ENCODE measurements around the gene TMEM106C.

TMEM106C gene

DNA sequence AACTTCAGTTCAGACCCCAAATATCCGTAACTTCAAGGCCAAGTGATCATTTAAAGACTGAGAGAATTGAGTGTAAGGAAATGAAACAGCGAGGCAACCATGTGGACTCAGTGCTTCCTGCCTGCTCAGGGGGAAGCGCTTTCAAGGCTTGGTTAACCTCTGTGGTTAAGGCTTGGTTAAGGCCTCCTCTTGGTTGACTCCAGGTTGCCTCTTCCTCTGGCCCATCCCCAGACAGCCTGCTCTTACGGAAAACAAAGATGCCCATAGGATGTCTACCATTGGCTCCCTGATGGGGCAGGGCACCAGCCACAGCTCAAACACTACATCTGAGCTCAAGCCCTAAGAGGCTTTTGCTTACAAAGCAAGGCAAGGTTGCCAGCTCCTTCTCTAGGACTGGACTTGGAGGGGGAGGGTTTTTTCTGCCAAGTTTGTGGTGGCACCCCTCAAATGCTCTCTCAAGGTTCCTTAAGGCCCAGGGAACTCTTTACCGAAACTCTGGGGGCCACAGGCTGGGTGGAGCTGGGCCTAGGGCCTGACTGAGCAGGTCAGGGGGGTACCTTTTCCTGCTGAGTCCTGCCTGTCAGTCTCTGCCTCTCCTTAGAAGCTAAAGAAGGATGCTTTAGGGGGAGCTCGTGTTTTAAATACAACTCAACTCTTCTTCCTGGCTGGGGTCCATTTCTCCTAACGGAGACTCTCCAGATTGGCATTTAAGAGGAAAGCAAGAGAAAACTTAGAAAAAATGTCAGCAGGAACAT is 27.1 kb downstream of the TMEM106C start:
- Mint-ChIP-seq H3K4me3 (peak overlapping the region; percentile 35), H3K27me3 (peaks cover 14% of the 10 kb centered on the region), H3K36me3 (peaks cover 3% of the 10 kb centered on the region), H3K9me3 (ENCODE audit: low read depth) (no peaks in the 10 kb centered on the region), H3K4me1 (ENCODE audit: low read depth) (peaks cover 26% of the 10 kb centered on the region), H3K27ac (peak overlapping the region; percentile 46)

DNA sequence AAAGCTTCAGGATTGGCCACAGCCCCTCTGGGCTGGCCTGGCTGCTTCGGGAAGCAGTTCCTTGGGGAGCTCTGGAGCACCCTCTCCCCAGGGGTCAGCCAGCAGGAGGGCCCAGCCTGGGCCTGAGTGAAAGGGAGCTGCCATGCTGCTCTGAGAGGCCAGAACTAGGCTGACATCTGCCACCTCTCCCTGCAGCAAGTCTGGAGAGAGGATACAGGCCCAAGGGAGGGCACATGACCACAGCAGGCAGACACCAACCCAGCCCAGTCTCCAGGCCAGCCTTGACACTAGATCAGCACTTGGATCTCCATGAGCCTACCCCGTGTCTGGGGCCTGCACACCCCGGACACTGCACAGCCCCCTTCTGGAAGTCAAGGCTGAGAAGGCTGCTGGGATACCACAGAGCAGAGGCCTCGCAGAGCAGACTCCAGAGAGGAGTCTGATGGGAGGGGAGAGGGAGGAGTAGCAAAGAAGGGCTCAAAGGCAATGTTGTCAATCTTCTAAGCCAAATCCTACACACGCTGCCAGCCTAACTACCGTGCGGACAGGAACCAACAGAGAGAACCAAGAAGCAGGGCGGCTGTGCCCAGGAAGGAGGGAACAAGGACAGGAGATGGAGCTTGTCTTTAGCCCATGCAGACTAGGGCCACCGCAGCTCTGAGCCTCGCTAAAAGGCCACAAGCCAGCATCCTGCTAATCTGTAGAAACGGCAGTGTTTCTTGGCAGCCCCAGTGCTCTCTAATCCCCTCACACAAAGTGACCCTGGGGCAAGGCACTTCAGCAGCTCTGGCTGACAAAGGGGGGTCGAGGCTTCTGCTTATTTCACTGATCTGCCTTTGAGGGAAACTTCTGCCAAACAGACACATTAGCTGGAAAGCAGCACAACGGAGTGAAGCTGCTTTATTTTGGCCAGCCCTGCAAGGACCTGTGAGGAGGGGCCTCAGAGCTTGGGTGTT is 28.0 kb downstream of the TMEM106C start:
- Mint-ChIP-seq H3K4me3 (no peak overlapping the region), H3K9me3 (ENCODE audit: low read depth) (no peaks in the 10 kb centered on the region), H3K36me3 (peaks cover 3% of the 10 kb centered on the region), H3K27me3 (peaks cover 16% of the 10 kb centered on the region), H3K4me1 (ENCODE audit: low read depth) (peaks cover 26% of the 10 kb centered on the region), H3K27ac (no peak overlapping the region)

DNA sequence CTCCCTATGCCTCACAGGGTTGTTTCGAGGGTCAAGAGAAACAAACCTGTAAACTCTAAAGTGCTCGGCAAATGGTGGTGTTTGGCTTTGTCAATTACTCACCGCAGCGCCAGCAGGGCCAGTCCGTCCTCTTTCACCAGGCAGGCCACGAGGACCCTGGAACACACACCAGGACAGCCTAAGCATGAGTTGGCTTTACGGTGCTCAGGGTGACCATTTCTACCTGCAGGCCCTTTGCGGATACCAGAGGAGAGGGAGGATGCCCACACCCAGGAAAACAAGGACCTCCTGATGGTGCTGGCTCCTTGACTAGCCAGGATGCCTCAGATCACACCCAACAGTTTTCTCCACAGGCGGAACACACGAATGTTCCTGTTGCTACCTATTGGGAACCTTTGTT is 29.4 kb downstream of the TMEM106C start:
- Mint-ChIP-seq H3K9me3 (ENCODE audit: low read depth) (no peaks in the 10 kb centered on the region), H3K4me3 (no peak overlapping the region), H3K27ac (no peak overlapping the region), H3K4me1 (ENCODE audit: low read depth) (peaks cover 24% of the 10 kb centered on the region), H3K36me3 (peaks cover 3% of the 10 kb centered on the region), H3K27me3 (peaks cover 17% of the 10 kb centered on the region)

DNA sequence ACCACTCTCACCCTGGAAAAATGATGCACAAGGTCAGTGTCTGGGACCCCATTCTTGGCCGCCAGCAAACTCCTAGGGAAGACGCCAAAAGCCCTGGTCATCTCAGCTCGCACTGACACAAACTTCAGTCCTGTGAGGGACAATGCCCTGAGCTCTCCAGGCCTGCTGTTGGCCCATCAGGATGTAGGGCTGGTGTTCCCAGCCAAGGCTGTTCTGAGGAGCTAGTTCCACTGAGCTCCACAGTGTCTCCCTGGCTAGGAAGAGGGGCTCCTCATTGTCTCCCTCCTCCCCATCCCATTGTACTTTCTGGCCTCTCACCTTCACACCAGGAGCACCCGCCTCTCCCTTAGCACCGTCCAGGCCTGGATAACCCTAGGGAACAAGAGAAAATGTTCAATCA is 30.1 kb downstream of the TMEM106C start:
- peaks cover 19% of the 10 kb centered on the region for H3K27me3 Mint-ChIP-seq
- peaks cover 24% of the 10 kb centered on the region for H3K4me1 Mint-ChIP-seq (ENCODE audit: low read depth)
- peaks cover 3% of the 10 kb centered on the region for H3K36me3 Mint-ChIP-seq
- H3K27ac Mint-ChIP-seq, result no peak overlapping the region
- H3K4me3 Mint-ChIP-seq, result no peak overlapping the region
- H3K9me3 Mint-ChIP-seq (ENCODE audit: low read depth), result no peaks in the 10 kb centered on the region

DNA sequence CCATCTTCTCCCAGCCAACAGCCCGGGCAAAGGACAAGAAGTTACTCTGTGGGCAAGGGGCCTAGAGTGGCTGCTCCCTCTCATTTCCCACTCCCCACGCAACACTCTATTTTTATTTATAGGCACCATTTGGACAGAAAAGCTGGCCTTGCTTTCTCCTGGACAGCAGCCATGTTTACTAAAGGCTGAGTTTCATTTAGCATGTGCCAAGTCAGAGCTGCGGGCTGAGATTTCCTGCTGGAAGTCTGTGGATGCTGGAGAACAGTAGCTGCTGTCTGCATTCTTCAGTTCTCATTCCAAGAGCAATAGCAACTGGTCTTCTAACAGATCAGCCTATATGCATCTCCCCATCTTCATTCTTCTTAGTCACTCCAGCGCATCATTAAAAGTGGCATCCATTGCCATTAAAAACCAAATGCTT is 32.6 kb downstream of the TMEM106C start:
- Mint-ChIP-seq H3K36me3 (peaks cover 3% of the 10 kb centered on the region), H3K27me3 (peaks cover 40% of the 10 kb centered on the region), H3K4me3 (no peak overlapping the region), H3K4me1 (ENCODE audit: low read depth) (peaks cover 6% of the 10 kb centered on the region), H3K9me3 (ENCODE audit: low read depth) (no peaks in the 10 kb centered on the region), H3K27ac (no peak overlapping the region)

DNA sequence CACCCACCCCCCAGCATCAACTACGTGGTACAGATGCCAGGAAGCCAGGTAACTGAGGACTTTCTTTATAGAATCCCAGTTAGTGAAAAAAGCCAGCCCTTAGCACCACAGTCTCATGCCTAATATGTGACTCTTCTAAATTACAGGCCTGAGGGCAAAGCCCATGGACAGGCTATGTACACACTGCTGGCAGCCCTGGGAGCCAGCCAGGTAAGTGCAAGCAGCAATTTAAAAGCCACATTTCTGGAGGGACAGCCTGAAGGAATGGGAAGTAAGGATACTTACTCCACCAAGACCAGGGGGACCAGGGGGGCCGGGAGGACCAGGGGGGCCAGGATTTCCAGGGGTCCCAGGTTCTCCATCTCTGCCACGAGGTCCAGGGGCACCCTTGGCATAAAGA is 33.9 kb downstream of the TMEM106C start:
- peaks cover 3% of the 10 kb centered on the region for H3K36me3 Mint-ChIP-seq
- H3K27me3 Mint-ChIP-seq, result peaks cover 47% of the 10 kb centered on the region

DNA sequence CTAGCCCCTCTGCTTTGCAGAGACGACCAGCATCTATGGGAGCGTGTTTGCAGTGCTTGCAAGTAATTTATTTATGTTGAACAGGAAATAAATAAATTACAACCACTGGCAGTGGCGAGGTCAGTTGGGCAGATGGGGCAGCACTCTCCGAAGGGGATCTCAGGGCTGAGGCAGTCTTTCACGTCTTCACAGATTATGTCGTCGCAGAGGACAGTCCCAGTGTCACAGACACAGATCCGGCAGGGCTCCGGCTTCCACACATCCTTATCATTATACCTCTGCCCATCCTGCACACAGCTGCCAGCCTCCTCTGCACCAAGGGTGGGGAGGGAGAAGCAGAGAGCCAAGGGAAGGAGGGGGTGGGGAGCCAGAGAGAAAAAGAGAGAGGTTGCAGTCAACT is 36.4 kb downstream of the TMEM106C start:
- Mint-ChIP-seq H3K27me3 (peaks cover 53% of the 10 kb centered on the region), H3K4me3 (no peak overlapping the region), H3K4me1 (ENCODE audit: low read depth) (peaks cover 32% of the 10 kb centered on the region), H3K9me3 (ENCODE audit: low read depth) (no peaks in the 10 kb centered on the region), H3K36me3 (peaks cover 3% of the 10 kb centered on the region), H3K27ac (no peak overlapping the region)

More for the DNA sequence above, 33.9 kb downstream of the TMEM106C start:
- Mint-ChIP-seq H3K4me1 (ENCODE audit: low read depth) (peaks cover 14% of the 10 kb centered on the region), H3K27ac (no peak overlapping the region), H3K9me3 (ENCODE audit: low read depth) (no peaks in the 10 kb centered on the region), H3K4me3 (no peak overlapping the region)

DNA sequence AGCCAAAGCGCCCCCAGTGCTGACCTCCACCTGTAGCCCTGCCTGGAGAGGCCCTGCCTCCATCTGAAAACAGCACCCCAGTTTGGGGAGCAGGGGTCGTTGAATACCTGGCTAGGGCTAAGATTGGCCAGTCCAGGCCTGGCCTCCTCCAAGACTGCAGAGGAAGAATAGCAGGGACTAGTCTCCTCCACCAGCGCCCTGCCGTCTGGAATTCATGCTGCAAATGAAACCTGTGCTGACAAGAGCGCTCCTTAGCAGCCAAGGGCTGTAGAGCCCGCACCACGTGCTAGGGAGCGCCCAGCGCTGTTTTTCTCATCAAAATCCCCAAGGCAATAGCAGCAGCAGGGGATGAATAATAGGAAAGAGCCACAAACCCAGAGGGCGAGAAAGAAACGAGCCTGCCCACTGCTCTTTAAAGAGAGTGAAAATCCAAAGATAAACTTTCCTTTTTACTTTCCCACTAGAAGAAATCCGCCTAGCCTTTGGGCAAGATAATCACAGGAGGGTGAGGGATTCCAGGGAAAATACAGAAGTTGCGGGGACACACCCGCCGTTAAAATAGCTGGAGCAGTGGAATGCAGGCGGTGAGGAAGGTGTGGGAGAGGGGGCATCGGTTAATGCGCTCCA is 37.6 kb downstream of the TMEM106C start:
- Mint-ChIP-seq H3K27me3 (peaks cover 52% of the 10 kb centered on the region), H3K4me3 (peak overlapping the region; percentile 84)

DNA sequence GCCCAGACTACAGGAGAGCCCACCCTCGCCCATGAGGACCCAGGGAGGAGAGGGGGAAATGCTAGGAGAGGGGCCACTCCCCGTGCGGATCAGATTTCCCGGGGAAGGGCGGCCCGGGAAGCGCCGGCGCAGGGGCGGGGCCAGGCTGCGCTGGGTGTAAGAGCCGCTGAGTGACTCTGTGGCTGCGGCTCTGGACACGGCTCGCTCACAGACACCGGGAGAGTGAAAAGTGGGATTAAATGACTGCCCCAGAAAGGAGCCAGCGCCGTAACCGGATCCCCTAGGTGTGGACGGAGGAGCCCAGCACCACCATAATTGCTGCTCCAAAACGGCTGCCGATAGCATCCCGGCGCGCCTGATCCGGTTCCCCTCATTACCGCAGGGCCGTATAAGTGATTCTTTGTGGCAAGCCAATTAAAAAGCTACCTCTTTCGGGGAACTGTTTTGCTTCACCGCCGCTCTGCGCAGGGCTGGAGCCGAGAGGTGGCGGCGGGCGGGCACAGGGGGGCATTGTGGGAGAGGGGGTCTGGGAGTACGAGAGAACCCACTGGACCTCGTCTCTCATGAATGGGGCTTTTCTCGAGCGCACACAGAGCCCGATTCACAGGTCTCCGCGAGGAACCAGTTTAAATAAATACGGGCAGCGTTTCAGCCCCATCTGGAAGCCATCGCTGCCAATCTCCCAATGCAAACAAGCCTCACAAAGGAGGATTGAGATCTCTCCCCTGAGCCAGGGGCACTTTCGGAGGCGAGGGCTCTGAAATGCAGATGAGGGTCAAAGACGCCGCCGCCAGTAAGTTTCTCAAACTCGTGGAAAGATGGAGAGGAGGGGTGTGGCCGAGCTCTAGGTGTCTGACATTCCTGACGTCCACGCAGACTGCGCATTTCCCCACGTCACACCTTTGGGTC is 38.4 kb downstream of the TMEM106C start:
- Mint-ChIP-seq H3K27ac (no peak overlapping the region), H3K4me1 (ENCODE audit: low read depth) (peaks cover 34% of the 10 kb centered on the region), H3K36me3 (no peaks in the 10 kb centered on the region), H3K4me3 (peak overlapping the region; percentile 84), H3K9me3 (ENCODE audit: low read depth) (no peaks in the 10 kb centered on the region), H3K27me3 (peaks cover 56% of the 10 kb centered on the region)

More for the DNA sequence above, 37.6 kb downstream of the TMEM106C start:
- Mint-ChIP-seq H3K4me1 (ENCODE audit: low read depth) (peaks cover 34% of the 10 kb centered on the region), H3K27ac (no peak overlapping the region), H3K36me3 (no peaks in the 10 kb centered on the region), H3K9me3 (ENCODE audit: low read depth) (no peaks in the 10 kb centered on the region)

DNA sequence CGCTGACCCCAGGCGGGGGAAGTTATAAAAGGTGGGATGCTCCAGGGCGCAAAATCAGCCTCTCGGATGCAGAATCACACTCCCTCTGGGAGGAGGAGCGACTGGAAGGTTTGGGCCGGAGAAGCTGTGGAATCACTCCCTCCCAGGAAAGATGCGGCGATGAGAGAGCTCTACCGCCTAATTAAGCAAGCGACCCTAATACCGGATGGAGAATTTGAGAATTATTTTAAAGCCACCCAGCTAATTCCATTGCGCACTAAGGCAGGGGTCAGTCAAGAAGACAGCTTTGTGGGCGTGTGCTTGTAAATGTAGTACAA is 39.0 kb downstream of the TMEM106C start:
- Mint-ChIP-seq H3K36me3 (no peaks in the 10 kb centered on the region), H3K27me3 (peaks cover 59% of the 10 kb centered on the region), H3K4me1 (ENCODE audit: low read depth) (peaks cover 34% of the 10 kb centered on the region), H3K4me3 (peak overlapping the region; percentile 84), H3K9me3 (ENCODE audit: low read depth) (no peaks in the 10 kb centered on the region), H3K27ac (no peak overlapping the region)

DNA sequence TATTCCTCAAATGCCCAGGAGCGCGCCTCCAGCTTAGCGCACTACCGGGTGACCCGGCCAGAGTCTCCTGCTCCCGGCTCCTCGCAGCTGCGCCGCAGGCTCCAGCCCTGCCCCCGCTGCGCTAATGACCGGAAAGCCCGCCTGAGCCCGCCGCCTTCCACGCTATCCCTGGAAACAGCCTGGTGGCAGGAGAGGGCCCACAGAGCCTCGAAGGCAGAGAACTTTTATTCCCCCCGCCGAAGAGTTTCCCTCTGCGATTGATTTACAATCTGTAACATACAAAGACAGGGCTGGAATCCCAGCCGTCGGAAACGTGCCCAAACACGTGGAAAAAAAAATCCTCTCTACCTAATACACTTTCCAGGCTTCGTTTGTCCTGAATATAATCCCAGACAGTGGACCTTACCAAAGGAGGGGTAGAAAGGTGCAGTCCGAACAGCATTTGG is 39.4 kb downstream of the TMEM106C start:
- Mint-ChIP-seq H3K4me3 (peak overlapping the region; percentile 84), H3K4me1 (ENCODE audit: low read depth) (peaks cover 34% of the 10 kb centered on the region), H3K27ac (no peak overlapping the region), H3K27me3 (peaks cover 61% of the 10 kb centered on the region), H3K9me3 (ENCODE audit: low read depth) (no peaks in the 10 kb centered on the region), H3K36me3 (no peaks in the 10 kb centered on the region)

DNA sequence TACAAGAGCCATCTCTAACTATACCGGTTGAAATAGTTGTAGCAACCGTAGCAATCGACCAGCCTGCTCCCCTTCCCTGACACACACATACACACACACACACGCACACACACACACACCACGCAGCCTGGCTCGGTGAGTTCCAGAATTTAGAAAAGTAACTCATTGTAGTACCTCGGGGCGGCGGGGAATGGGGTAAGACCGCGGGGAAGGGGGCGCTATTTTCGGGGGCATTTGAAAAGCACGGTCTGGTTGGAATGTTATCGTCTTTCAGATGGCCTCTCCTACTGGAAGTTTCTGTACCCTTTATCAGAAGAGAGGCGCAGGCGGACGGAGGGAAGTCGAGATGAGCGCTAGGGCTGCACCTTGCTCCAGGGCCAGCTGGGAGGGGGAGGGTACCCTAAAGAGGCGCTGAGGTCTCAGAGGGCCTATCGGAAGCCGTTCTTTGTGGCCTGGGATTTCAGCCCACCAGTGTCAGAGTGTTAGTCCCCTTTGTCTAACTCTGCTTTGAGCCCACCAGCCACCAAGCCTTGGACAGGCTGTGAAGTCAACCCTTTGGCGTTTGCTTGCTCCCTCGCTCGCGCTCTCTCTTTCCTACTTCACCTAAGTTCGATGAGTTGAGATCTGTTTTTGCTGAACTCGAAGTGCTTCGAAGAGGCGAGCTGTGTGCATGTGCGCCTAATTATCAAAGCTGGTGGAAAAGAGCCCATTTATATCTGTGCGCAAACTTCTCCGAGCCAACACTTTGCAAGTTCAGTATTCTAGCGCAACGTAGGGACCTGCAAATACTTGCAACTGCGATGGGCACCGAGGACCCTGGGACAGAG is 40.0 kb downstream of the TMEM106C start:
- peak overlapping the region; percentile 79 for H3K4me3 Mint-ChIP-seq
- H3K27ac Mint-ChIP-seq, result no peak overlapping the region
- H3K27me3 Mint-ChIP-seq, result peaks cover 62% of the 10 kb centered on the region
- no peaks in the 10 kb centered on the region for H3K36me3 Mint-ChIP-seq
- H3K9me3 Mint-ChIP-seq (ENCODE audit: low read depth), result no peaks in the 10 kb centered on the region
- H3K4me1 Mint-ChIP-seq (ENCODE audit: low read depth), result peaks cover 34% of the 10 kb centered on the region

DNA sequence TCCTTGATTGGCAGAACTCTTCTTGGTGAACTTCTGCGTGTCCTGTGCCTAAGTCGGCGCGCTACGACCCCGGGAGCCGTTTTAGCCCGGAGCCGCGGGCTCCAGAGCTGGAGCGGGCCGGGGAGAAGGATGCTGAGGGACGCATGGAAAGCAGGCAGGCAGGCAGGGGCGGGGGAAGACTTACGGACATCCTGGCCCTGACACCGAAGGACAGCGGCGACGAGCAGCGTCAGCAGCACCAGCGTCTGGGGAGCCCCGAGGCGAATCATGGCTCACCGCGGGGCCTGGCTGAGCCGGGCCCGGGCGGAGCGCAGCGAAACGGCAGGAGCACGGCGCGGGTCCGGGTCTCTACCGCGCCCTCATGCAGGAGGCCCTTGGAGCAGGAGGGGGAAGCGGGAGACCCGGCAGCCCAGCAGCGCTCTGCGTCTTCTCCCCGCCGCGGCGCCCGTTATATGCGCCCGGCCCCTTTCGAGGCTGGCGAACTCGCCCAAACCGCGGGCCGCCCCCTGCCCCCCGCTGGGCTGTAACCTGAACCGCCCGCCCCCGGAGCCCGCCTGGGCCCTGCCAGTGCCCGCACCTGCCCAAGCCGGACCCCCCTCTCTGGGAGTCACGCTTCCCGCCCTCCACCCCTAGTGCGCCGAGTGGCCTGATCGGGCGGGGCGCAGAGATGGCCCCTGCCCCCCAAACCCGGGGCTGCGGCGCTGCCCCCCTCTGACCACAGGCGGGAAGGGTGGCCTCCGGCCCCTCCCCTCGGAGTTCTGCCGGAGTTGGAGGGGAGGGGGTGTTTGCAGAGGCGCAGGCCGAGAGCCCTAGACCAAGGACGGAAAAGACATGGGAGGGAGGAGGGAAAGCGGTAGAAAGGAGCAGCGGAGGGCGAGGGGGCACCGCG is 40.9 kb downstream of the TMEM106C start, which contains the start of gene COL2A1:
Gene COL2A1, minus strand, starts transcription at position 424 of the 889 bp plus-strand sequence. Its CDS starts 155 bp downstream, at position 269.
- Mint-ChIP-seq H3K27me3 (peaks cover 62% of the 10 kb centered on the region), H3K4me3 (peak within 1 kb of the TSS; percentile 79), H3K4me1 (ENCODE audit: low read depth) (peaks cover 34% of the 10 kb centered on the region), H3K36me3 (no peaks in the 10 kb centered on the region), H3K27ac (no peak within 1 kb of the TSS), H3K9me3 (ENCODE audit: low read depth) (no peaks in the 10 kb centered on the region)

Data from activated naive CD8-positive, alpha-beta T cell (primary cell).